GM18505 (cell line): ENCODE measurements around the gene STPG1.

ENCODE experiments used
- ATAC-seq: cut with Tn5 transposase; IDR thresholded peaks from one replicate; pipeline ENCODE4 v1.9.1; 2021; ENCODE audit not compliant: unreplicated experiment
- POLR2A ChIP-seq: IDR thresholded peaks from 4 replicates; pipeline ENCODE4 v1.6.1; 2011; ENCODE audit warnings: borderline replicate concordance; ENCODE audit not compliant: insufficient read depth, insufficient read length; ENCODE audit errors: extremely low read depth

STPG1 gene

DNA sequence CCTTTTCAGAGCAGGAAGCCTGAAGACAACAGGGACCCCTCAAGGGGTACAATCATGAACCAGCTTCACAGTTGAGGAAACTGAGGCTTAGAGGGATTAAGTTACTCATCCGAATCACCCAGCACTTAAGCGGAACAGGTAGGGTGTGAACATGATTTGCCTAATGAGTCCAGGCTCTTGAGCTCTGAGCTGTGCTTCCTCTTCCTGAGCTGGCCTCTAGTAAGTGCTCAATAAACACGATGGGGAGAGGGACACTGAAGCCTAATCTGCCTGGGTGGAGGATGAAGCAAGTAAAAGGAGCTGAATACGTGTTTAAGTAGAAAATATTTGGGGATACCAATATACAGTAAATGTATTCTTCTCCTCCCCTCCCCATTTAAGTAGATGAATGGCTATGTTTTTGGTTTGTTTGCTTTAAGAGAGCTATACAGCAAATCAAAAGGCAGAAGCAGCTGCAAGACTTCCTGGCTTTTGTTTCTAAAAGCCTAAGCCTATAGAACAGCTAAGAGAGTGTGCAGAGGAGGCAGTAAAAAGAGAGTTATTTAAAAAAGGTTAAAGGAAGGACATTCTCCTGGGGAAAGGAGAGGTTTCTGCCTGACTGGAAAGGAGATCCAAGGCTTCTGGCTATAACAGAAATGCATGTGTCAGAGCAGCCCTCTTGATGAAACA lies 20.5 kb downstream of the STPG1 start:
- TF ChIP-seq POLR2A = no peak
- ATAC-seq = no peak

DNA sequence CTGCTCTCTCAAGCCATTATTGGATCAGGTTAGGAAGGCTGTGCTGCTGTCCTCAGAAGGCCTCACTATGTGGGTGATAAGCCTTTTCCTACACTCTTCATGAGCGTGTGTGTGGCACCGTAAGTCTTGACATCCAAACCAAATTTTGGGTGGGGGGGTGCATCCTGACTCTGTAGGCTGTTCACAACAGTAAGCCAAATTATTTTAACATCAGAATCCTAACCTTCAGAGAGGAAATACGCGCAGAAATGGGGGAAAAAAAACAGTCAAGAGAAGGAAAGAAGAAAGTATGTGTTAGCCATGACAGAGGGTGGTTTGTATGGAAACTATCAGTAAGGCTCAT lies 21.0 kb downstream of the STPG1 start:
- TF ChIP-seq POLR2A = no peak
- ATAC-seq = no peak

DNA sequence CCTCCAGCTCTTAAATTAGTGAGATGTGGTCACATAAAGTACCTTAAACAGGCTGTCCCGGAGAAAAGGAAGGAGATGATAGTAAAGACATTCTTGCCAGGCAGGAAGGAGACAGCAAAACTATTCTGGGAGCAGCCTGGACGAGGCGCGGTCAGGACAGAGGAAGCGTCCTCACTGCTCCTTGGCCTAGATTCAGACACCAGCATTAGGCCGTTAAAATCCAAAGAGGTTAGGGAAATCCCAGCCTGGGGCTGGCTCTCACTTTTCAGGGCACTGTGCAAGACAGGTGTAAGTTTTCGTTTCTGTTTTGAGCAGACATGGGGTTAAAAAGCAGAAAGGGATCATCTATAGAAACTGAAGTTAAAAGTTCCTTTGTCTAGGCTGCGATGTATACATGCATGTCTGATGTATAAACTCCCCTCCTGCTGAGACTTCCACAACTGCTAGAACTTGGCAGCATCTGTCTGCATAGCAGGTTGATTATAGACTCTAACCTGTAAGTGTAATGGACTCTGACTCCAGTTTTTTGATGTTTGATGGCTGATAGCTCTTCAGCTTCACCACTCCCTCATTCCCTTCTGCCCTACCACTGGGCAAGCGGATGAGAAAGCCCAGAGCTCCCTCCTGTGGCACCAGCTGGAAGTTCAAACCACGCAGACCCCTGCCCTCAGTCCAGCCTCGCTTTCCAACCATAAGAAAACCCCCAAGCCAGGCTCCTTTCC lies 21.5 kb downstream of the STPG1 start:
- TF ChIP-seq POLR2A = peak; percentile 38
- peak; percentile 57 for ATAC-seq

DNA sequence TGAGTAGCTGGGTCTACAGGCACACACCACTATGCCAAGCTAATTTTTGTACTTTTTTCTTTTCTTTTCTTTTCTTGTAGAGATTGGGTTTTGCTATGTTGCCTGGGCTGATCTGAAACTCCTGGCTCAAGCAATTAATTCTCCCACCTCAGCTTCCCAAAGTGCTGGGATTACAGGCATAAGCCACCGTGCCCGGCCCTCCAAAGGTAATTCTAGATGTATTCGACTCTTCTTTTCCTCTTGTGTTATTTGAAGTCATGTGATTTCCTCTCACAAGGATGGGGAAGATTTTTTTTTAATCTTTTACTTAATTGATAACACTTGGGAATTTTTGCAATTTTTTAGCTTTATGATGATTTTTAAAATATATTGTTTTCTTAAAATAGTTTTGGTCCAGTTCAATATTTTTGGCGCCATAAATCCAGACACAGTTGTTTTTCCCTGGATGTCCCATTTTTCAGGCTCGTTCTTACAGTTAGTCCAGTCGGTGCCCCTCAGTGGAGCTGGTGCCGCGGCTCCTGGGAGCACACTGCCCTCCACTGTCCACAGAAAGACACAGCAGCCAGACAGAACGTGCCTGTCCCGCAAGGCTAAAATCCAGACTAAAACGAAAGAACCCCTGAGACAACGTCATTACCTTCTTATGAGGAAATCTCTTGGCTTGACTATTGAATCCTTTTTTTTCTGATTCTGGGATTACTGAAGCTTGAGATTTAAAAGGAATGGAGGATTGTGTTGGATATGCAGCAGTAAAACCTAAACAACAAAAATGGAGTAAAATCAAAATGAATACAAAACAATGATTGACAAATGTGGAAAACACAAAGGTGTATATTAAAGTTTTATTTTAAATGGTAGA lies 22.4 kb downstream of the STPG1 start:
- peak; percentile 39 for ATAC-seq
- no peak for TF ChIP-seq POLR2A

DNA sequence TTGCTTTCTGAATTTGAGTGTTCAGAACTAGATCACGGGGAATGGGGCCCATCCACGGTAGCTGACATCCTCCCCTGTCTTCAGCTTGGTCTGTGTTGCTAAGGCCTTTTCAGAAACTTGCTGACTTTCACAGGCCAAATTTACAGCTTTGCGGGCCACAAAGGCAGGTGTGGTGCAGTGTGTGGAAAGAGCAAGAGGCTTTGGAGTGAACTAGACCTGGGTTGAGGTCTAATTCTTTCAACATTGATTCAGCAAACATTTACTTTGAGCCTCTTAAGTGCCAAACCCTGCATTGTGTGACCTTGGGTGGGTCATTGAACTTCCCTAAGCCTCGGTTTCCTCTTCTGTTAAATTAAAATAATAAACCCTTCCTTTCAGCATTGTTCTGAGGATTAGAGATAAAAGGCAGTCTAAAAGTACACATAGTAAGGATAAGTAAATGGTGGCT lies 24.3 kb downstream of the STPG1 start:
- ATAC-seq = no peak
- TF ChIP-seq POLR2A = no peak

DNA sequence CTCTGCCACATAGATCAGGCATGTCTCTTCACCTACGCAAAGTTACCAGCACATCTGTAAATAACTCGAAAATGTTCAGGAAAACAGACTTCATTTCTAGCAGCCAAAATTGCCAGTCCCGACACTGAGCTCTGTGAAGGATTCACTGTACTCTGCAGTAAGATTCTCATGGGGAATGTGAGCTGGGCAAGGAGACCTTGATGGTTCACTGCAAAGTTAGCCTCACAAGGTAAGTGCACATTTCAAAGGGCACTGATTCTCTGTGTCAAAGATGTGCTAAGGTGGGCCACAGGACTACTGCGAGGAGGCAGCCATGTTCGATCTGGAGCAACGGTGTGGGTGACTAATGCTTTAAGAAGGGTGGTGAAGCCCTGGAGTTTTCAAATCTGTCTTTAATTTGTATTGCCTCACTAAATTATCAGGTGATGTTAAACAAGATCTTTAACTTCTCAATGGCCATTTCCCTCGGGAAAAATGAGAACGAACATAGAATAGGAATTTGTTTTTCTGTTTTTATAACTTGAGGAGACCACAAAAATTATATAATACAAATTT lies 25.2 kb downstream of the STPG1 start:
- ATAC-seq = no peak
- TF ChIP-seq POLR2A = no peak

DNA sequence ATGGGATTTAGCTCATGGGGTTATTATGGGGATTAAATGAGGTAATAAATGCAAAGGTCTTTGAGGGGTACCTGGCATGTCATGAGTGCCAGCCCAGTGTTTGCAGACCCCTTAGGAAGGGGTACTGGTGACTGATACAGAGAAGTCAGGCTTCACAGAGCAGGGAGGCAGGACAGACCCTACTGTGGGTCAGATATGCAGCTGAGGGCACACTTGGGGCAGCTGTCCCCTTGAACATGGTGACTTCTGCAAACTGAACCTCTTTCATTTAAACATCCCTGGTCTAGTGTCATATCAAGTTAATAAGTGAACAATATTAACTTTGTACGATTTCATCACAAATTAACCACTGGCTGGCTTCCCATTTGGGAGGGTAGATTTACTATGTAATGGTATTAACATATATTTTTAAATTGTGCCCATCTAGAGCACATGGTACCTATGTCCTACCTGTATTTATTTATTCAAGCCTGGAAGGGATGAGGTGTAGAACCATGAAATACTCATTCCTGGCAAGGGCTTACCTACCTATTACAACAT lies 25.9 kb downstream of the STPG1 start:
- ATAC-seq = no peak
- no peak for TF ChIP-seq POLR2A

DNA sequence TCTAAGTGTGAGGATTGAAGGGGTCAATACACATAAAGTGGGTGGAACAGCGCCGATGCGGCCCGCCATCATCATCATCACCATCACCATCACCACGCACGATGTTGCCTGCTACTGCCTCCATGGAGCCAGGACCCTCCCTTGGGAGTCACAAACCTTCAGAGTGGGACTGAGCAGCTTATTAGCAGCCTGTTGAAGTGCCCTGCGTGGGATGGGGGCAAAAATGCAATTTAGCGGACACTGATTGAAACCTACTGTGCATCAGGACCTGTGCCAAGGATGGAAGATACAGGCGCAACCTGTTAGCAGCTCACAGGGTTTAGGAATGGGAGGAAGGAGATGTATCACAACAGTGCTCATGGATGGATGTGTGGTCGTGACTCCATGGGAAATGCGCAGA lies 26.7 kb downstream of the STPG1 start:
- no peak for ATAC-seq
- no peak for TF ChIP-seq POLR2A

DNA sequence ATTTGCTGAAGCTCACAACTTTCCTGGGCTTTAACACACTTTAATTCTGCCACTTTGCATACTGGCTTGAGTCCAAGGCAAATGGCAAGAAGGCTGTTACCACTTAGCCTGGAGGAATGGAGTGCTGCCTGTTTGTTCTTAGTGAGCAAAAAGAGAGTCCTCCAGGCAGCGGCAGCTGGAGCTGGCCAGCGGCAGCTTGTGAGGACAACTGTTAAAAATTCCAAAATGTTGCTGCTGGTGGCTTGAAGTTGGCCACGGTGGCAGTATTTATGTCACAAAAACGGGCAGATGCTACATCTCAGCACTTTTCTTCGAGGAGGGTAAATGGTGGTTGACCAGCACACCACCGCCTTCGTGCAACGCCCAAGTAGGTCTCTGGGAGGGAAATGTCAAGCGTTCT lies 27.3 kb downstream of the STPG1 start:
- TF ChIP-seq POLR2A = no peak
- ATAC-seq = no peak

DNA sequence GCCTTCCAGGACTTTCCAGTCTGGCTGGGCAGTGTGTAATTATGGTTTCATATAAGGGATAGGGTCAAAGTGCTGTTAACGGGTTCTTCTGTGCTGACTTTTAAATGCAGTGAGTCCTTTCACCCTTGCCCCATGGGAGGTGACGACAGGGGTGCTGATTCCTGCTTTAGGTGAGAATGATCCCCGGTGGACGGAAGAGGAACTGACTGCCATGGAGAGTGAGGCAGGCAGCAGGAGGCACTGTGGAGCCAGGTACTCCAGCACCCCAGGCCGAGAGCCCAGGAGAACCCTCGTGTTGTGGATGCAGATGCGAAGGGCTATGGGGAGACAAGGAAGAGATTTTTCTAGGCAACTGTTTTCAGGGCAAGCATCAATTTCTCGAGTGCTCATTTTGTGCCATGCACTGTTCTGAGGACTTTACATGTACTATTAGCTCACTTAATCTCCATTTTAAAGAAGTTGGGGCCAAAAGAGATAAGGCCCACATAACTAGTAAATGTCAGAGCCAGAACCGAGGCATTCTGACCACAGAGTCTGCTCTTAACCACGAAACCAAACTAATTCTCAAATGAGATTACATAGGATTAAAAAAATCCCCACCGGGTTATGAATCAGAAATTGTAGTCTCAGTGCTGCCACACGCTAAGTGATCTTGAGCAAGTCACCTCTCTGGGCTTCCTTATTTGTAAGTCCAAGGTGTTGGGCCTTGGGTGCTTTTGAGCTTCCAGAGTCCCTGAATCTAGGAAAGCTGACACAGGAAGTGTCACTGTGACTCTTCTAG lies 28.2 kb downstream of the STPG1 start:
- no peak for ATAC-seq

DNA sequence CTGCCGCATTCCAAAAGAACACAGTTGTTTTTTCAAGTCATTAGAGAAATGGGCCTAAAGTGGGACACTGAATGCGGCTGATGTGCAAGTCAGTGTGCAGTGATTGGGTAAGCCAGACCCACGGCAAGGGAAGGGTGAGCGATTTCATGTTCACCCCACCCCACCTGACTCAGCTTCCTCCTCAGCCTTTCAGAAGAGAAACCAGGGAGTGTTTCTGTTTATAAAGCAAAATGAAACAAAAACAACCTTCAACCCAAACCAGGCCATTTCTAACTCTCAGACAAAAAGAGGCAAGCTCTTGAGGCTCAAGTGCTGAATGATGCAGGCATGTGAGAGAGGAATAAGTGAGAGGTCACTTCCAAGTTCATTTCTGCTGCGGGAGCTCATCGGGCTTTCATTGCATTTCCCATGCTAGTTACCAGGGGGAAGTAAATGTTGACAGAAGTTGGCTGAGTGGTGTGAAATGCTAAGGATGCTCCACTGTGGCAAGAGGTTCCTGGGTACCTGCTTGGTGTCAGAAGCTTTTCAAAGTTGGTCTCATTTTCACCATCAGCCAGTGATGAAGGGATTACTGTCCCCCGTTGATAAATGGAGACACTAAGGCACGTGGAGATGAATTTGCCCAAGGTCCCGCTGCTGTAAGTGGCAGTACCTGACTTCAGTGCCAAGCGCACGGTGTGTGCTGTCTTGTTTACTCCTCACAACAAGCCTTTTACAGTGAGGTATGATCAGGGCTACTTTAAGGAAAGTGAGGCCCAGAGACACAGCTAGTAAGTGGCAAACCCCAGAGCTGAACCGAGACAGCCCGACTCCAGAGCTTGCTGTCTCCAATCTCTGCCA lies 29.1 kb downstream of the STPG1 start:
- no peak for ATAC-seq
- no peak for TF ChIP-seq POLR2A

More for the DNA sequence above, 28.2 kb downstream of the STPG1 start:
- TF ChIP-seq POLR2A = no peak
